Coronary artery (tissue), 2 donors: ENCODE data around the gene AASS.

Experiments
- DNase-seq: peaks from one replicate; pipeline ENCODE4 v3.0.0-alpha.2; 2017; ENCODE audit warnings: low spot score
- H3K27ac ChIP-seq, 2 donors: fragments of 200-600 bp; sonication (generic); one replicate each; pipeline ENCODE4 v1.5.1; 2016 to 2019
- H3K4me3 ChIP-seq: fragments of 200-600 bp; sonication (generic); 2 replicates; pipeline ENCODE4 v1.5.1; 2016; ENCODE audit warnings: mild to moderate bottlenecking, moderate library complexity
- TF ChIP-seq, protein P1 (sequence below): fragments of 200-600 bp; sonication (generic); IDR thresholded peaks from one replicate; pipeline ENCODE4 v1.5.1; 2019; ENCODE audit warnings: antibody characterized with exemption

The AASS gene

DNA sequence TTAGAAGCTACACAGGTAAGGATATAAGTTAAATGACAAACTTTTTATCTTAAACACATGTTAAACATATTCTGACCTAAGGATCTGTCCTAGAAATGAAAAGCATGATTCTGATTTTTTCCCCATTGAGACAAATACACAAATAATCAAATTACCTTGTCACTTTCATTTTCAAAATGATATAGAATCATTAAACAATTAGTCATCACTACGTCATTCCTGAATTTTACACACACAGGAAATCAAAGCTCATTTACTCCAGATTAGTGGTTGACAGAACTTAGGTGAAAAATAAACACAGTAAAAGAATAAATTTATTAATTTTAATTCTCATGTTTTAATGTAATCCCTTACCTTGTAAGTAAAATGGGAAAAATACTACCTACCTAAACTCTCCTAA lies 89.0 kb downstream of the AASS start:
- TF ChIP-seq, protein P1, sequence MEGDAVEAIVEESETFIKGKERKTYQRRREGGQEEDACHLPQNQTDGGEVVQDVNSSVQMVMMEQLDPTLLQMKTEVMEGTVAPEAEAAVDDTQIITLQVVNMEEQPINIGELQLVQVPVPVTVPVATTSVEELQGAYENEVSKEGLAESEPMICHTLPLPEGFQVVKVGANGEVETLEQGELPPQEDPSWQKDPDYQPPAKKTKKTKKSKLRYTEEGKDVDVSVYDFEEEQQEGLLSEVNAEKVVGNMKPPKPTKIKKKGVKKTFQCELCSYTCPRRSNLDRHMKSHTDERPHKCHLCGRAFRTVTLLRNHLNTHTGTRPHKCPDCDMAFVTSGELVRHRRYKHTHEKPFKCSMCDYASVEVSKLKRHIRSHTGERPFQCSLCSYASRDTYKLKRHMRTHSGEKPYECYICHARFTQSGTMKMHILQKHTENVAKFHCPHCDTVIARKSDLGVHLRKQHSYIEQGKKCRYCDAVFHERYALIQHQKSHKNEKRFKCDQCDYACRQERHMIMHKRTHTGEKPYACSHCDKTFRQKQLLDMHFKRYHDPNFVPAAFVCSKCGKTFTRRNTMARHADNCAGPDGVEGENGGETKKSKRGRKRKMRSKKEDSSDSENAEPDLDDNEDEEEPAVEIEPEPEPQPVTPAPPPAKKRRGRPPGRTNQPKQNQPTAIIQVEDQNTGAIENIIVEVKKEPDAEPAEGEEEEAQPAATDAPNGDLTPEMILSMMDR, result no peak
- no peak overlapping the region for H3K27ac ChIP-seq
- no peak overlapping the region for H3K4me3 ChIP-seq
- DNase-seq, result no peak

GRCh38 chr7:122054393-122054792 lies 89.7 kb downstream of the AASS start:
- Histone ChIP-seq H3K4me3 (no peak overlapping the region), H3K27ac (no peak overlapping the region)
- TF ChIP-seq, protein P1, result no peak
- DNase-seq, result no peak

DNA sequence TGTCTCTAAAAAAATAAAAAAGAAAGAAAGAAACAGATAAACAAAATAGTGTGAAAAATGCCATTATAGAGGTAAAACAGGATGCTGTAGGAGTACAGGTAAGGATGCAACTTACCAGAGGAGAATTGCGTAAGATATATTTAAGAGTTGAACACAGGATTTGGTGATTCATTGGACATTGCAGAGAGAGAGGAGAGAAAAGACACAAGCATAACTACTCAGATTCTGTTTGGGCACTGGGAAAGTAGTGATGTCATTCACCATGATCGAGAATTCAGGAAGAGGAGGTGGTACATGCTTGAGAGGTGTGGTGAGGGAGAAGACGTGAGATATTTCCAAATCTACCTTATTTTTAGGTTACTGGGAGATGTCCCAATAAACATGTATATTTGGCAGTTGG lies 97.6 kb downstream of the AASS start:
- H3K4me3 ChIP-seq, result no peak overlapping the region
- DNase-seq, result no peak
- TF ChIP-seq, protein P1, result no peak
- no peak overlapping the region for H3K27ac ChIP-seq

DNA sequence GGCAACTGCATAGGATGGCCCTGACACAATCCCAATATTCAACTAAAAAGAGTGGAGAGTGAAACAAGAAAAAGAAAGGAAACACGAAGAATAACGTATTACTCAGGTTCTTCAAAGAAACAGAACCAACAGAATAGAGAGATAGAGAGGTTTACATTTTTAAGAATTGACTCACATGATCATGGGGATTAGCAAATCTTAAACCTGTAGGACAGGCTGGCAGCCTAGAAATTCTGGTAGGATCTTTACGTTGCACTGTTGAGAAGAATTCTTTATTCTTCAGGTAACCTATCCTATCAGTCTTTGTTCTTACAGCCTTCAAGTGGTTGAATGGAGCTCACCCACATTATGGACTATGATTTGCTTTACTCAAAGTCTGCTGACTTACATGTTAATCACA lies 103.9 kb downstream of the AASS start:
- H3K4me3 ChIP-seq, result no peak overlapping the region
- no peak overlapping the region for H3K27ac ChIP-seq
- no peak for DNase-seq
- TF ChIP-seq, protein P1, result no peak

DNA sequence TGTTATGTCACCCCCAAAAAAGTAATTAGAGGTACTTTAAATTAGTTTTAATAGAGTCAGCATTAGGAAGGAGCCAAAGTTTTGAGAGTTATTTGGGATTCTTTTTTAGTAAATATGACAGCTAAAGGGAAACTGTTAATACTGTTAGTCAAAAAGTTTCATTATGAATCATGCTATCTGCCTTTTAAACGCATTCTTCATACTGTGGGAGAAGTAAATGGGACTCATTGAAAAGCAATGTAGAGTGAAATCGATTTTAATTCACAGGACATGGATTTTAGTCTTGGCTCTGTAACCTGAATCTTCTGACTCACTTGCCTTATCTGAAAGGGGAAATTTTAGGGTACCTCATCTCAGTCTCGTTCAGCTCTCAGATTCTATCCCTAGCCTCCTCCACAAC lies 105.1 kb downstream of the AASS start:
- TF ChIP-seq, protein P1, result no peak

GRCh38 chr7:122038134-122038533 lies 105.9 kb downstream of the AASS start:
- Histone ChIP-seq H3K27ac (no peak overlapping the region), H3K4me3 (no peak overlapping the region)
- TF ChIP-seq, protein P1, result no peak
- no peak for DNase-seq

More for the DNA sequence above, 105.1 kb downstream of the AASS start:
- no peak for DNase-seq
- H3K4me3 ChIP-seq, result no peak overlapping the region
- no peak overlapping the region for H3K27ac ChIP-seq

DNA sequence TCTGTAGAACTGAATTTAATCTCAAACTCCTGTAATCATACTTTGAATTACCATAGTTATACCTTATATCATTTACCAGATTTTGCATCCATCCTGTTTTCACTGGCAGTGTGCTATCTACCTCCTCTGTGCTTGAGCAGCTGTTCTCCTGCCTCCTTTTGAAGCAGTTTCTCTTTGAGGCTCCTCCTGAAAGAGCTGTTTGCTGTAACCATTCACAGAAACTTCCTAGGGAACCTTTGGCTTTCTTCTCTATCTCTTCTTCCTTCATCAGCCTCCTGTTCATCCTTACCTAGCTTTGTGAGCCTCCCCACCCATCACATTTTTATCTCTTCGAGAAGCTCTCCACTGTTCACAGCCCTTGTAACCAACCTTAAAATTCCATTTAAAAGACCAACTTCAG lies 108.2 kb downstream of the AASS start:
- no peak for DNase-seq
- TF ChIP-seq, protein P1, result no peak
- H3K4me3 ChIP-seq, result no peak overlapping the region
- no peak overlapping the region for H3K27ac ChIP-seq
